HEK293T (cell line): ENCODE measurements around the gene BAMBI.

Experiments used
- BHLHE40 ChIP-seq: fragments of 450-650 bp; IDR thresholded peaks from 2 replicates; pipeline ENCODE4 v1.6.1; 2016; ENCODE audit warnings: mild to moderate bottlenecking, moderate library complexity, borderline replicate concordance
- CTBP1 ChIP-seq: fragments of 450-650 bp; IDR thresholded peaks from 2 replicates; pipeline ENCODE4 v1.6.1; 2016; ENCODE audit warnings: borderline replicate concordance
- ELF4 ChIP-seq: fragments of 450-650 bp; IDR thresholded peaks from 2 replicates; pipeline ENCODE4 v1.6.1; 2017; ENCODE audit warnings: antibody characterized with exemption
- L3MBTL2 ChIP-seq: fragments of 450-650 bp; conservative IDR thresholded peaks from 2 replicates; pipeline ENCODE4 v1.6.1; 2016; ENCODE audit warnings: mild to moderate bottlenecking
- NFRKB ChIP-seq: fragments of 450-650 bp; IDR thresholded peaks from 2 replicates; pipeline ENCODE4 v1.6.1; 2016; ENCODE audit warnings: mild to moderate bottlenecking, moderate library complexity
- SUZ12 ChIP-seq: fragments of 450-650 bp; IDR thresholded peaks from 2 replicates; pipeline ENCODE4 v1.6.1; 2016; ENCODE audit warnings: mild to moderate bottlenecking
- TF ChIP-seq, protein P1 (sequence below): fragments of 450-650 bp; IDR thresholded peaks from 2 replicates; pipeline ENCODE4 v1.6.1; 2016

DNA sequence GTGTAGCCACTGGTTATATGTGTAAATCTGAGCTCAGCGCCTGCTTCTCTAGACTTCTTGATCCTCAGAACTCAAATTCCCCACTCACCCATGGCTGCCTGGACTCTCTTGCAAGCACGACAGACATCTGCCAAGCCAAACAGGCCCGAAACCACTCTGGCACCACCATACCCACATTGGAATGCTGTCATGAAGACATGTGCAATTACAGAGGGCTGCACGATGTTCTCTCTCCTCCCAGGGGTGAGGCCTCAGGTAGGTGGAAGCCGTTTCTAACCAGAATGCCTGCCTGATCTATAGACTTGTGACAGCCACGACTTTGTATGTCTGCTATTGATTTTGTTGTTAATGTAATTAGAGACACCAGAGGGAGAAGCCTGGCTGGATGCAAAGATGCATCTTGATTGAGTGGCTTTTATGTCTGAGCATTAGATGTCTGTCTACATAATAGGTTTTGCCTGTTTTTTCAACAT is 4.0 kb downstream of the BAMBI start:
- TF ChIP-seq, protein P1, sequence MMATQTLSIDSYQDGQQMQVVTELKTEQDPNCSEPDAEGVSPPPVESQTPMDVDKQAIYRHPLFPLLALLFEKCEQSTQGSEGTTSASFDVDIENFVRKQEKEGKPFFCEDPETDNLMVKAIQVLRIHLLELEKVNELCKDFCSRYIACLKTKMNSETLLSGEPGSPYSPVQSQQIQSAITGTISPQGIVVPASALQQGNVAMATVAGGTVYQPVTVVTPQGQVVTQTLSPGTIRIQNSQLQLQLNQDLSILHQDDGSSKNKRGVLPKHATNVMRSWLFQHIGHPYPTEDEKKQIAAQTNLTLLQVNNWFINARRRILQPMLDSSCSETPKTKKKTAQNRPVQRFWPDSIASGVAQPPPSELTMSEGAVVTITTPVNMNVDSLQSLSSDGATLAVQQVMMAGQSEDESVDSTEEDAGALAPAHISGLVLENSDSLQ: 0 out of 2 replicates have a peak, but pooled peaks have one; percentile 19
- TF ChIP-seq L3MBTL2: no peak
- TF ChIP-seq SUZ12: no peak
- TF ChIP-seq ELF4: no peak
- no peak for TF ChIP-seq CTBP1
- no peak for TF ChIP-seq BHLHE40
- TF ChIP-seq NFRKB: no peak
